Activated CD4-positive, alpha-beta memory T cell treated with anti-CD3 and anti-CD28 coated beads for 36 hours (primary cell): ENCODE data around the gene HLA-F. TPM values are rescaled to one million over a fixed set of nuclear protein-coding genes. Genes with fewer than 3 reads are reported as not detected.

Experiments
- CTCF ChIA-PET: fragments of 350-600 bp; sonication (Branson Sonifier 250); formaldehyde crosslinking; loops from one replicate; lab custom pipeline; 2021; ENCODE audit warnings: antibody characterized with exemption, inconsistent platforms; lab: Charles Lee
- POLR2A ChIA-PET: fragments of 350-600 bp; sonication (Branson Sonifier 250); formaldehyde crosslinking; loops from one replicate; lab custom pipeline; 2021; ENCODE audit warnings: antibody characterized with exemption; lab: Charles Lee
- DNase-seq: peaks from one replicate; pipeline ENCODE4 v3.0.0-alpha.2; 2020
- H3K27ac Mint-ChIP-seq: one replicate; pipeline ENCODE4 v1.8.0; 2021; ENCODE audit warnings: mixed read lengths
- H3K27me3 Mint-ChIP-seq: one replicate; pipeline ENCODE4 v1.8.0; 2021; ENCODE audit warnings: mixed read lengths
- H3K36me3 Mint-ChIP-seq: one replicate; pipeline ENCODE4 v1.8.0; 2021; ENCODE audit warnings: mixed read lengths
- H3K4me1 Mint-ChIP-seq: one replicate; pipeline ENCODE4 v1.8.0; 2021; ENCODE audit warnings: low read depth, mixed read lengths
- H3K4me3 Mint-ChIP-seq: one replicate; pipeline ENCODE4 v1.8.0; 2021; ENCODE audit warnings: mild to moderate bottlenecking, mixed read lengths
- H3K9me3 Mint-ChIP-seq: one replicate; pipeline ENCODE4 v1.8.0; 2021; ENCODE audit warnings: mixed read lengths
- intact Hi-C: fragments of 100-400 bp; cut with micrococcal nuclease; formaldehyde crosslinking; loops from one replicate; pipeline ENCODE4 v1.15.1; 2023
- total RNA-seq, 2 experiments: library from RNA; stranded (reverse); gene quantifications; one replicate each; pipeline ENCODE4 v1.2.3, GENCODE V29; 2021

Gene HLA-F
- total RNA-seq, 2 experiments from 2014 or later = 256 to 270 TPM

DNA sequence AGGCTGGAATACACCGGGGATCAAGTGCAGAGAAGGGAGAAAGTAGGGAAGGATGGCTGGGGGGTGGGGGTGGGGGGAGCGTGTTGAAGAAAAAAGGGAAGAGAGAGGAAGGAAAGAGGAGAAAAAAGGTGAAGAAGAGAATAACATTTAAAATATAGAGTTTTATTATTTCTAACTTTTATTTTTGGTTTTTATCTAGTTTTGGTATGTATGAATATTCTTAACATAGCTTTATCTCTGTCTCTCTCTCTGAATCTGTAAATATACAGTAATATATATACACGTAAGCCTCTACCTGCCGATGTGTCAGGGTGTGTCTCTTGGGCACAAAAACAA lies 30.0 kb downstream of the HLA-F start:
- peak overlapping the region; percentile 90 for H3K4me3 Mint-ChIP-seq
- H3K36me3 Mint-ChIP-seq = no peaks in the 10 kb centered on the region

DNA sequence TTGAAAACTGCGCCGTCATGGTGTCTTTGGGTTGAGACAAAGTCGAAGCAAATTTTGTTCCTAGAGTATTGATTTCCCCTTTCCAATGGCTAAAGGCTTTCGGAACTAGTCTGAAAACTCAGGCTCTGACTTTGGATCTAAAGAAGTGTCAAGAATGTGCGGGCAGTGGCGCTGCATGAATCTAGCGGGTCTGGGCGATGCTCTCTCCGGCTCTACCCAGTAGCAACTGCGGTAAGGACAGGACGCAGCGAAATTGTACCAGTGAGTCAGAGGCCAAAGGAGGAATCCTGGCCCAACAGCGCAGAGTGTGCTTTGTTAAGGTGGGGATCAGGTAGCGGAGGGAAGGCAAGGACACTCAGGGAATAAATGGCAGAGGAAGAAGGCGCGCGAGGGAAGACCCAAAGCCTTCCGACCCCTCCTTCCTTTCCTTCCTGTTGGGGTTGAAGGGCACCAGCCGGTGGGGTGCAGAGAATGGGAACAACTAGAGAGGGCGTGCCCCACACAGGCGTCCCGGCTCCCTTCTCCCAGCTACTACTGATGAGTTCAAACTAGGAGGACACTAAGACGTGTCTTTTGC lies 32.1 kb downstream of the HLA-F start:
- Mint-ChIP-seq H3K36me3 (no peaks in the 10 kb centered on the region), H3K27me3 (peaks cover 11% of the 10 kb centered on the region), H3K27ac (no peak overlapping the region), H3K4me1 (peaks cover 11% of the 10 kb centered on the region), H3K4me3 (no peak overlapping the region), H3K9me3 (no peaks in the 10 kb centered on the region)
- intact Hi-C loops = loop anchor here (5.0 kb wide), 1 partner anchor 37 kb away; no protein-coding TSS in a partner anchor
- DNase-seq = no peak
- ChIA-PET CTCF (interaction anchor here (0.7 to 8.7 kb wide), 4 partner anchors 19 to 102 kb away, joined by 4 to 103 read pairs (median 20); no protein-coding TSS in a partner anchor), POLR2A (no interaction called here)

More for the DNA sequence above, 30.0 kb downstream of the HLA-F start:
- intact Hi-C loops = loop anchor here (1.0 to 5.0 kb wide), 4 partner anchors 14 to 214 kb away; partner anchors contain the start of gene HLA-G
- no peaks in the 10 kb centered on the region for H3K9me3 Mint-ChIP-seq
- H3K27me3 Mint-ChIP-seq = peaks cover 11% of the 10 kb centered on the region
- no peak for DNase-seq
- H3K4me1 Mint-ChIP-seq = peaks cover 18% of the 10 kb centered on the region
- ChIA-PET POLR2A (no interaction called here), CTCF (interaction anchor here (1.0 to 8.7 kb wide), 18 partner anchors 9 to 104 kb away, joined by 3 to 103 read pairs (median 6); no protein-coding TSS in a partner anchor)
- peak overlapping the region; percentile 81 for H3K27ac Mint-ChIP-seq

DNA sequence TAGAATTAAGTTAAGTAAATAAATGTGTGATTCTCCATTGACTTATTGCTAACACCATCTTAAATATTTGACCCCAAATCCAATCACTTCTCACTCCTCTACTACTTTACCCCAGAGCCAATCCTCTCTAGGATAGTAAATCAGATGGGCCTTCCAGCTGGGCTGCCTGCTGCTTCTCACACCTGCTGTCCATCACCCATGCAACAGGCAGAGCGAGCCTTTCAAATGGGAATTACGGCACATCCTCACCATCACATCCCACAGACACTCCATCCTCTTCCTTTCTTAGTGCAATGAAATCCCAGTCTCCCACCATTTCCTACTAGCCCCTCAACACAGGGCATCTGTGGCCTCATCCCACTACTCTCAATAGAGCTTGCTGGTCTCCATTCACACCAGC lies 34.0 kb downstream of the HLA-F start:
- DNase-seq = no peak
- no peaks in the 10 kb centered on the region for H3K36me3 Mint-ChIP-seq
- H3K27ac Mint-ChIP-seq = no peak overlapping the region
- H3K9me3 Mint-ChIP-seq = no peaks in the 10 kb centered on the region
- H3K4me3 Mint-ChIP-seq = no peak overlapping the region
- H3K4me1 Mint-ChIP-seq = peaks cover 7% of the 10 kb centered on the region
- POLR2A ChIA-PET = no interaction called here
- intact Hi-C loops = loop anchor here (5.0 kb wide), 1 partner anchor 35 kb away; no protein-coding TSS in a partner anchor
- peaks cover 11% of the 10 kb centered on the region for H3K27me3 Mint-ChIP-seq
- CTCF ChIA-PET = no interaction called here

DNA sequence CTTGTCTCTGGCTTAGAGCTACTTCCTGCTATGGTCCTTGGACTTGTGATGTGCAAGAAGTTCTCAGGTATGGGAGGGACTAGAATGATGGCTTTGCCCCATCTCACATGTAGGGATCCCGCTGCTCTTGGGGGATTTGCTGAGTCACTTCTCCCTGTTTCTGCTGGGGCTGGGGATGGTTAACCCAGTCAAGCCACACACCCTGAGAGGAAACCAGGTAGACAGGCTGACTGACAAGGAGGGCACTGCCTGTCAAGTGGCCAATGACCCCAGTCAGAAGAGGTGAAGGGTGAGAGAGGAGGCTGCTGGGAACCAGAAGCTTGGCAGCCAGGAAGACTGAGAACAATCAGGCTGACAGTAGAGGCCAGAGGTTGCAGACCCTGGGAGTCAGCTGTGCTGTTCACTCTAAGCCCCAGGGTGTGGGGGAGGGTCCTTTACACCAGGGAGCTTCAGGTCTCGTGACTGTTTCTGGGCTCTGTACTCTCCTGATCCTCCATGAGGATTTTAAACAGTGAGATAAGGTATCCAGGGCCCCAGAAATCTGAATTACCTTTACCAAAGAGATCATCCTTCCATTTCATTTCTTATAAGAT lies 34.6 kb downstream of the HLA-F start:
- intact Hi-C loops = loop anchor here (5.0 kb wide), 1 partner anchor 35 kb away; no protein-coding TSS in a partner anchor
- CTCF ChIA-PET = interaction anchor here (0.7 to 0.9 kb wide), 3 partner anchors 8 to 107 kb away, joined by 3 to 4 read pairs (median 3); no protein-coding TSS in a partner anchor
- no peak overlapping the region for H3K4me3 Mint-ChIP-seq
- no peak overlapping the region for H3K27ac Mint-ChIP-seq
- POLR2A ChIA-PET = no interaction called here
- H3K9me3 Mint-ChIP-seq = no peaks in the 10 kb centered on the region
- peaks cover 7% of the 10 kb centered on the region for H3K4me1 Mint-ChIP-seq
- H3K36me3 Mint-ChIP-seq = no peaks in the 10 kb centered on the region
- H3K27me3 Mint-ChIP-seq = peaks cover 11% of the 10 kb centered on the region
- no peak for DNase-seq

DNA sequence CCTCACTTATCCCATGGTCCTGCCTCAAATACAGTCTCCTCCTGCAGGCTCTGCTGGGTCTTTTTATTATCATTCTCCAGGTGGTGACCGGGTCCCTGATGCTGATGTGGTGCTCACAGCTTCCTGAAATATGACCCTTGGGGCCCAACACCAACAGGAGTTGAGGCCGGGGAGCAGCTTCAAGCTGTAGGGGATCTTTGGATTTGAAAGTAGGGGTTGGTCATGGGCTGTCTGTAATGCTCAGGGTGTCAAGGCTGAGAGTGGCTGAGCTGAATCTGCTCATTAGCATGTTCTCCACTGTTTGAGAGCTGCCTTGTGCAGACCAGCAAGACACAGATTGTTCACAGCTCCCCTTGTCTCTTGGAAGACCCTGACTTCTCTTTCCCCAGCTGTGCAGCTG lies 35.5 kb downstream of the HLA-F start:
- H3K27me3 Mint-ChIP-seq = peaks cover 11% of the 10 kb centered on the region
- intact Hi-C loops = loop anchor here (5.0 kb wide), 1 partner anchor 34 kb away; no protein-coding TSS in a partner anchor
- H3K27ac Mint-ChIP-seq = no peak overlapping the region
- no peak for DNase-seq
- POLR2A ChIA-PET = no interaction called here
- H3K9me3 Mint-ChIP-seq = no peaks in the 10 kb centered on the region
- CTCF ChIA-PET = interaction anchor here (0.6 to 1.5 kb wide), 7 partner anchors 9 to 108 kb away, joined by 3 to 4 read pairs (median 3); no protein-coding TSS in a partner anchor
- no peak overlapping the region for H3K4me3 Mint-ChIP-seq
- no peaks in the 10 kb centered on the region for H3K36me3 Mint-ChIP-seq
- peaks cover 6% of the 10 kb centered on the region for H3K4me1 Mint-ChIP-seq

DNA sequence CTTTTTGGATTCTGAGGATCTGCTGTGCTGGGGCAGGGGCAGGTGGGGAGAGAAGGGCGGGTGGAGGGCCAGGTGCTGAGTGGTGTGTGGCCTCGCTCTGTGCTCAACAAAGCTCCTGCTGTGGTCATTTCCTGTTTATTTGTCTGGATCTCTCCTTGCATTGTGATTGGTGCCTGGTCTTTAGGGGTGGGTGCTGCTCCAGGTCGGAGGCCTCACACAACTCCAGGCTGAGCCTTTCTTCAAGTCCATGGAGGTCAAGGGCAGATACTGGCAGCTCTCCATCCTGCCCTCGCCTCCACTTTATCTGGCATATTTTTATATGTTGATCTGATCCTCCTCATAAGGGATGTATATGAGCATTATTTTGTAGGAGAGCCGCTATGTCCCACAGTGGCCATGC lies 36.2 kb downstream of the HLA-F start:
- Mint-ChIP-seq H3K4me3 (no peak overlapping the region), H3K27ac (no peak overlapping the region), H3K4me1 (peaks cover 10% of the 10 kb centered on the region), H3K9me3 (no peaks in the 10 kb centered on the region), H3K36me3 (no peaks in the 10 kb centered on the region), H3K27me3 (peaks cover 11% of the 10 kb centered on the region)
- intact Hi-C loops = loop anchor here (5.0 kb wide), 1 partner anchor 33 kb away; no protein-coding TSS in a partner anchor
- no peak for DNase-seq
- CTCF ChIA-PET = interaction anchor here (0.6 to 1.5 kb wide), 4 partner anchors 9 to 95 kb away, joined by 3 to 4 read pairs (median 4); no protein-coding TSS in a partner anchor
- POLR2A ChIA-PET = no interaction called here

DNA sequence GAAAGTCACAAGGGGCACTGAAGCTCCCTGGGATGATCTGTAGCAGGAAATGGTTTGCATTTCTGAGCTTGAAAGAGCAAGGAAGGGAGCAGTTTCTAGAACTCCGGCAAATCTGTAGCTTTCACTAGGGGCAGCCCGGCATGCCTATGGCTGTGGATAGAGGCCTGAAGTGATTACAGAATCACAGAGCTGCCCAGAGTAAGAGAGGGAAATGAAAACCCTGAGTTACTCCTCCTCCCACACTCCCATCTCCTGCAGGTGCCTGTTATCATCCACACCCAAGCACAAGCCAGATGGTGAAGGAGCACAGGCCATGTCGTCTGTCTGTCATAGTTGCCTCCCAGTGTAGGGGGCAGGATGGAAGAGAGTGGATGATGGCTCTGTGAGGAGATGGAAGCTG lies 37.1 kb downstream of the HLA-F start:
- H3K36me3 Mint-ChIP-seq = no peaks in the 10 kb centered on the region
- intact Hi-C loops = no loop called here
- CTCF ChIA-PET = interaction anchor here (0.6 to 2.0 kb wide), 5 partner anchors 12 to 107 kb away, joined by 3 to 12 read pairs (median 4); no protein-coding TSS in a partner anchor
- H3K27me3 Mint-ChIP-seq = peaks cover 11% of the 10 kb centered on the region
- POLR2A ChIA-PET = no interaction called here
- no peak overlapping the region for H3K27ac Mint-ChIP-seq
- H3K4me3 Mint-ChIP-seq = no peak overlapping the region
- no peaks in the 10 kb centered on the region for H3K9me3 Mint-ChIP-seq
- H3K4me1 Mint-ChIP-seq = peaks cover 10% of the 10 kb centered on the region
- DNase-seq = no peak

DNA sequence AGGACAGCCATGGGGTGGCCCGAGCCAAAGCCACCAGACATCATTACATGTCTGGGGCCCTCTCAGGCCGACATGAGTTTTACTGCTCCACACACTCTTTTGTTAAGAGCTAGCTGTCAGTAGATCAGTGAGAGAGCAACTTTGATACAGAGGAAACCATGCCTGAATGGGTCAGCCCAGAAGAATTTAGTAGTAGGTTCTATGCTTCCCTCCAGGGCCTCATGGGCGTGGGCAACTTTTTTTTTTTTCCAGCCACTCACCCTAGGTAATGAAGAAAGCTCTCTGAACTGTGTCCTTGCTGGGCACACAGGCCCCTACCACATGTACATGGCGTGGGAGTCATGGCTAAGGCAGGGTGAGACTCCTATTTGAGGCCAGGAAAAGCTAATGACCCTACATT lies 38.8 kb downstream of the HLA-F start:
- intact Hi-C loops = no loop called here
- DNase-seq = no peak
- peaks cover 10% of the 10 kb centered on the region for H3K4me1 Mint-ChIP-seq
- CTCF ChIA-PET = interaction anchor here (1.4 kb wide), 1 partner anchor 9 kb away, joined by 5 read pairs; no protein-coding TSS in a partner anchor
- peaks cover 4% of the 10 kb centered on the region for H3K27me3 Mint-ChIP-seq
- POLR2A ChIA-PET = no interaction called here
- no peak overlapping the region for H3K4me3 Mint-ChIP-seq
- no peaks in the 10 kb centered on the region for H3K36me3 Mint-ChIP-seq
- H3K27ac Mint-ChIP-seq = no peak overlapping the region
- H3K9me3 Mint-ChIP-seq = no peaks in the 10 kb centered on the region

DNA sequence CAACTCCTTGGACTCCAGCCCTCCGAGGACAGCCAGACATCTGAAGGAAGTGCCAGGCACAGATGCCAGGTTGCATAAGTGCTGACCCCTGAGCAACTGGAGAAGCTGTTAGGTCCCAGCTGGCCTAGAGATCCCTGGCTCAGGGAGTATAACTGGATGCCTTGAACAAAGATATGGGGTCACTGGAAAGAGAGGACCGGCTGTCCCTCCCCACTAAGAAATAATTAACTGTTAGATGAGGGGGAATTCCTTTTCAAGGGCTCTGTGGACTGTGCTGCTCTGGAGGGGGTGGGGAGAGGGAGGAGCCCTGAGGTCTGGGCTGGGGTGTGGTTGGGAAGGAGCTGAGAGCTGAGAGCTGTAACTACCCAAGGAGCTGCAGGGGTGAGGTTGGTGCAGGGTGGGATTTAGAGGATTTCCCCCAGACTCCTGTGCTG lies 39.6 kb downstream of the HLA-F start:
- H3K27ac Mint-ChIP-seq = no peak overlapping the region
- H3K4me1 Mint-ChIP-seq = peaks cover 10% of the 10 kb centered on the region
- no peaks in the 10 kb centered on the region for H3K9me3 Mint-ChIP-seq
- CTCF ChIA-PET = interaction anchor here (1.4 to 2.6 kb wide), 2 partner anchors 10 to 25 kb away, joined by 5 to 8 read pairs; no protein-coding TSS in a partner anchor
- H3K27me3 Mint-ChIP-seq = no peaks in the 10 kb centered on the region
- H3K36me3 Mint-ChIP-seq = no peaks in the 10 kb centered on the region
- intact Hi-C loops = no loop called here
- H3K4me3 Mint-ChIP-seq = no peak overlapping the region
- DNase-seq = no peak
- POLR2A ChIA-PET = interaction anchor here (1.2 kb wide), 1 partner anchor 13 kb away, joined by 3 read pairs; no protein-coding TSS in a partner anchor

DNA sequence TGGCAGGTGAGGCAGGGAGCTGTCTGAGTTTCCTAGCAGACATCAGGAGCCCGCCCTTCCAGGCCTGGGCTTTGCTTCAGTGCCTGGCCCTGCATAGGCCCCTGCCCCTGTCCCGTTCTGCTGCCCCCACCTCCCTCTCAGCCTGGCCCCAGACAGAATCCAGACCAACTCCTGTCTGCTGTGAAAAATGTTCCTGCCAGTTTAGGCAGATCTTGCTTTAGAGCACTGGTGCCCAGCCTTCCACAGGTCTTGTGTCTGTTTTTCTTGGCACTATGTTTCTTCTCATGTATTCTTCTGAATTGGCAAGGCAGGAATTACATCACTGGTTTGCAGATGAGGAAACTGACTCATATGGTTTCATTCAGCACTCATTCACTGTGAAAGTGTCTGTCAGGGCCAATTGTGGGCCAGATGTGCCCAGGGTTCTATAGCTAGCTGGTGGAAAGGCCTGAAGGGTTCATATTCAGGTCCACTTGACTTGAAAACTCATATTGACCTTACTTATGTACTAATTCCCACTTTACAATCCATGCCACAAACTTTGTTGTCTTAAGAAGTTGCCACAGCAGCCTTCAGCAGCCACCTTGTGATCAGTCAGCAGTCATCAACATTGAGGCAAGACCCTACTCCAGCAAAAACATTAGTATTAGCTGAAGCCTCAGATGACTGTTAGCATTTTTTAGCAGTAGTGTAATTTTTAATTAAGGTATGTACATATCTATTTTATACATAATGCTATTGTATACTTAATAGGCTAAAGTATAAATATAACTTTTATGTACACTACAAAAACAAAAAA lies 40.5 kb downstream of the HLA-F start:
- DNase-seq = peak; percentile 55
- intact Hi-C loops = no loop called here

DNA sequence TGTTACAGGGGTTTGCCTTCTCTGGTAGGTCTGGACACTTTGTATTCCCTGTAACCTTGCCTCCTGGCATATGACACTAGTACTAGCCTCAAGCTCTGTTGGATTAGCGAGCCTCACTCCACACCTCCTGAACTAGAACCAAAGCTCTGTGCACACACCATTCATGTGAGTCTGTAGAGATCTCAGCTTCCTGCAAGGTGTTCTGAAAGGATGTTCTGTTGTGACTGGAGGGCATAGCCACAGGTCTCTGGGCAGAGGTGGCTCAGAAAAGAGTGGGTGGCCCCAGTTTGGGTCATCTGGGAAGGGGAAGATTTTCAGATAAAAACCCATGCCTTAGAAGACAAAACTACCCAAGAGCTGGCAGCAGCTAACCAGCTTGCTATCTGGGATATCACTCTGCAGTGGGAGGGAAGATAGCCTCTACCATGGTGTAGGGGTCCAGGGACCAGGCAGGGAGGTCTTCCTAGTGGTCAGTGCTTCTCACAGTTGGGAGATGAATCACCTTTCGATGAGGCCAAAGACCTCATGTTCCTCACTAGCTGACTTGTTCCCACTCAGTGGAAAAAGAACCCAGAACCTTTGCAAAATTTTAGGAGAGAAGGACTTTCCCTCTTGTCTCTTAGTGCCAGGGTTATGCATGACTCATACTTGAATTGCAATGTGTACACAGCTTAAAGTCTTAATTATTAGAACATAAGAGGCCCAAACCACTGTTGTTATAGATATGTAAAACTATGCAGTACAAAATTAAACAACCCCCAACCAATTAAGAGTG lies 41.4 kb downstream of the HLA-F start:
- Mint-ChIP-seq H3K27ac (peak overlapping the region; percentile 33), H3K36me3 (no peaks in the 10 kb centered on the region), H3K27me3 (no peaks in the 10 kb centered on the region), H3K9me3 (no peaks in the 10 kb centered on the region), H3K4me3 (no peak overlapping the region), H3K4me1 (peaks cover 10% of the 10 kb centered on the region)
- peak; percentile 34 for DNase-seq
- POLR2A ChIA-PET = interaction anchor here (0.6 to 0.8 kb wide), 2 partner anchors 13 to 88 kb away, joined by 3 read pairs; no protein-coding TSS in a partner anchor
- CTCF ChIA-PET = interaction anchor here (1.2 to 2.6 kb wide), 5 partner anchors 12 to 111 kb away, joined by 3 to 11 read pairs (median 5); no protein-coding TSS in a partner anchor
- intact Hi-C loops = no loop called here

More for the DNA sequence above, 40.5 kb downstream of the HLA-F start:
- Mint-ChIP-seq H3K27ac (peak overlapping the region; percentile 43), H3K27me3 (no peaks in the 10 kb centered on the region), H3K9me3 (no peaks in the 10 kb centered on the region), H3K4me3 (no peak overlapping the region), H3K4me1 (peaks cover 10% of the 10 kb centered on the region), H3K36me3 (no peaks in the 10 kb centered on the region)
- ChIA-PET CTCF (interaction anchor here (0.8 to 2.6 kb wide), 6 partner anchors 11 to 110 kb away, joined by 3 to 11 read pairs (median 5); no protein-coding TSS in a partner anchor), POLR2A (interaction anchor here (1.2 kb wide), 1 partner anchor 14 kb away, joined by 3 read pairs; no protein-coding TSS in a partner anchor)
